HUES6 (cell line): ENCODE measurements around the gene EVC2.

Experiments used
- H3K27ac ChIP-seq: 2 replicates; pipeline ENCODE4 v1.7.0; 2013; ENCODE audit warnings: low read depth, mild to moderate bottlenecking, low read length, inconsistent platforms
- H3K27me3 ChIP-seq: 2 replicates; pipeline ENCODE4 v1.6.1; 2013; ENCODE audit warnings: low read length; ENCODE audit not compliant: control insufficient read depth, insufficient read depth
- H3K36me3 ChIP-seq: 2 replicates; pipeline ENCODE4 v1.6.1; 2013; ENCODE audit warnings: low read length; ENCODE audit not compliant: control insufficient read depth, insufficient read depth
- H3K4me1 ChIP-seq: 2 replicates; pipeline ENCODE4 v1.6.1; 2013; ENCODE audit warnings: low read length; ENCODE audit not compliant: control insufficient read depth, insufficient read depth
- H3K4me3 ChIP-seq: 2 replicates; pipeline ENCODE4 v1.5.1; 2013; ENCODE audit warnings: low read depth, low read length
- H3K9ac ChIP-seq: one replicate; pipeline ENCODE4 v1.6.1; 2013; ENCODE audit warnings: mild to moderate bottlenecking, low read length
- H3K9me3 ChIP-seq: 2 replicates; pipeline ENCODE4 v1.6.1; 2013; ENCODE audit warnings: low read depth, low read length; ENCODE audit not compliant: control insufficient read depth, insufficient read depth

The EVC2 gene

GRCh38 chr4:5640096-5640495 lies 68.3 kb downstream of the EVC2 start:
- no peaks in the 10 kb centered on the region for H3K9me3 ChIP-seq
- peaks cover 5% of the 10 kb centered on the region for H3K4me1 ChIP-seq
- H3K9ac ChIP-seq, result no peak overlapping the region
- peaks cover 12% of the 10 kb centered on the region for H3K36me3 ChIP-seq
- H3K4me3 ChIP-seq, result no peak overlapping the region
- H3K27ac ChIP-seq, result no peak overlapping the region
- H3K27me3 ChIP-seq, result no peaks in the 10 kb centered on the region

GRCh38 chr4:5639556-5639955 lies 68.8 kb downstream of the EVC2 start:
- Histone ChIP-seq H3K4me1 (peaks cover 5% of the 10 kb centered on the region), H3K36me3 (peaks cover 12% of the 10 kb centered on the region), H3K27me3 (no peaks in the 10 kb centered on the region), H3K9me3 (no peaks in the 10 kb centered on the region), H3K27ac (no peak overlapping the region), H3K9ac (no peak overlapping the region), H3K4me3 (no peak overlapping the region)

- Histone ChIP-seq H3K36me3 (peaks cover 12% of the 10 kb centered on the region), H3K27me3 (no peaks in the 10 kb centered on the region), H3K4me1 (peaks cover 5% of the 10 kb centered on the region), H3K9me3 (no peaks in the 10 kb centered on the region), H3K9ac (no peak overlapping the region), H3K4me3 (no peak overlapping the region), H3K27ac (no peak overlapping the region)
Measured at GRCh38 chr4:5638976-5639375, 69.4 kb downstream of the EVC2 start.

GRCh38 chr4:5638316-5638715 lies 70.0 kb downstream of the EVC2 start:
- Histone ChIP-seq H3K9me3 (no peaks in the 10 kb centered on the region), H3K27ac (no peak overlapping the region), H3K4me3 (no peak overlapping the region), H3K27me3 (no peaks in the 10 kb centered on the region), H3K36me3 (peaks cover 12% of the 10 kb centered on the region), H3K4me1 (peaks cover 5% of the 10 kb centered on the region), H3K9ac (no peak overlapping the region)

DNA sequence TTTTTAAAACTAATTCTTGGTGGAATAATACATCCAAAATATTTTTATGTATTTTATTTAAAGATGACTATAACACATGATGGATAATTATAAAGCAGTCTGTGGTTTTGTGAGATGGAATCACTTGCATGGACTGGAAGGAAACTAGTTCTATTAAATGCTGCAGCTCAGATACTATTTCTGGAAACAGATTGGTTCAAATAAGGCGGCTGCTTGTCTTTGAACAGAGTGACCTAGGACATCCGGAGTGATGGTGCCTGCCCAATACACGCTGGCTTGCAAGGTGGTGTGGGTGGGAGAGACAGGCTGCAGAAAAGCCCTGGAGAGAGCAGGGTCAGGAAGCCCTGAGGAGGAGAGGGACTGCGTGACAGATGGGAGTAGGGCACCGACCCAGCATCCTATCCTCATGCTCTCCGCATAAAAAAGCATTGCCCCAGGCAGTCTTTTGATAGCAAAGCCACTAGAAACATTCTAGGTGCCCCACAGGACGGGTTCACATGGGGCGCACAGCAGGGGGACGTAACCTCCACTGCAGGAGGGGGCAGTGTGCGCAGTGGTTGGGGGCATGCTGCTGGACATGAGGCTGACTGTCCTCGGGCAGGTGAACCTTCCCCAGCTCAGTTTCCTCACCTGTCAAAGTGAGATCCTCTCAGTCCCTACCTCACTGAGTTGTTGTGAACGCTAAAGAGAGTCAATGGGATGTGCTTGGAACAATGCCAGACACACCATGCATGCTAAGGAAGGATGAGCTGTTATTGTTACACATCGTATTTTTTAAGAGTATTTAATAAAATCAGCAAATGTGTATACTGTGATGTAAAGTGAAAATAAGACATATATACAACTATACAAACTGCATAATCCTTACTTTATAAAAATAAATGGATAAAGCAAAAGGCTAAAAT lies 71.3 kb downstream of the EVC2 start:
- Histone ChIP-seq H3K9me3 (no peaks in the 10 kb centered on the region), H3K36me3 (peaks cover 13% of the 10 kb centered on the region), H3K9ac (no peak overlapping the region), H3K27ac (no peak overlapping the region), H3K4me3 (no peak overlapping the region), H3K4me1 (peaks cover 13% of the 10 kb centered on the region), H3K27me3 (no peaks in the 10 kb centered on the region)

- Histone ChIP-seq H3K36me3 (peaks cover 21% of the 10 kb centered on the region), H3K4me1 (peaks cover 14% of the 10 kb centered on the region), H3K9ac (no peak overlapping the region), H3K9me3 (no peaks in the 10 kb centered on the region), H3K27me3 (no peaks in the 10 kb centered on the region), H3K27ac (no peak overlapping the region), H3K4me3 (no peak overlapping the region)
Measured at GRCh38 chr4:5635826-5636195, 72.5 kb downstream of the EVC2 start.

DNA sequence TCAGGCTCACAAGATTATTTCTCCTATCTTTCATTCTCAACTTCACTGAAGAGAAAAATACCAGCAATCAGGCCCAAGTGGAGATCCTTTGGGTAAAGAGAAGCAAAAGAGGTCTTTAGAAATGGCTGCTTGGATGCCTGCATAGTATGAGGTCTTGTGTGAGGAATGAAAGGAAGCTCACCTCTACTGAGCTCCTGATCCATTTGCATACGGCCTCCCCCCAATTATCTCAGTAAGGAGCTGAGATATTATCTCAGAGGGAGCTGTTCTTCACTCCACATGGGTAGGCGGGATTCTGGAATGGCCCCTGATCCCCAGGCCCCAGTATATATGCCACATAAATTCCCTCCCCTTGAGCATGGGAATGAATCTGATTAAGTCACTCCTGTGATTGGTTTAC lies 75.8 kb downstream of the EVC2 start:
- no peak overlapping the region for H3K27ac ChIP-seq
- no peak overlapping the region for H3K9ac ChIP-seq
- no peaks in the 10 kb centered on the region for H3K27me3 ChIP-seq
- peaks cover 14% of the 10 kb centered on the region for H3K4me1 ChIP-seq
- H3K36me3 ChIP-seq, result peaks cover 21% of the 10 kb centered on the region
- H3K4me3 ChIP-seq, result no peak overlapping the region
- no peaks in the 10 kb centered on the region for H3K9me3 ChIP-seq

- H3K9me3 ChIP-seq, result no peaks in the 10 kb centered on the region
- no peak overlapping the region for H3K27ac ChIP-seq
- H3K27me3 ChIP-seq, result no peaks in the 10 kb centered on the region
- no peak overlapping the region for H3K4me3 ChIP-seq
- H3K4me1 ChIP-seq, result peaks cover 12% of the 10 kb centered on the region
- peaks cover 21% of the 10 kb centered on the region for H3K36me3 ChIP-seq
- H3K9ac ChIP-seq, result no peak overlapping the region
Measured at GRCh38 chr4:5632066-5632440, 76.3 kb downstream of the EVC2 start.

GRCh38 chr4:5631352-5632065 lies 76.8 kb downstream of the EVC2 start:
- Histone ChIP-seq H3K9me3 (no peaks in the 10 kb centered on the region), H3K9ac (no peak overlapping the region), H3K4me3 (no peak overlapping the region), H3K27ac (no peak overlapping the region), H3K36me3 (peaks cover 21% of the 10 kb centered on the region), H3K4me1 (peaks cover 9% of the 10 kb centered on the region; the same call in 1 of the 2 replicates), H3K27me3 (no peaks in the 10 kb centered on the region)

DNA sequence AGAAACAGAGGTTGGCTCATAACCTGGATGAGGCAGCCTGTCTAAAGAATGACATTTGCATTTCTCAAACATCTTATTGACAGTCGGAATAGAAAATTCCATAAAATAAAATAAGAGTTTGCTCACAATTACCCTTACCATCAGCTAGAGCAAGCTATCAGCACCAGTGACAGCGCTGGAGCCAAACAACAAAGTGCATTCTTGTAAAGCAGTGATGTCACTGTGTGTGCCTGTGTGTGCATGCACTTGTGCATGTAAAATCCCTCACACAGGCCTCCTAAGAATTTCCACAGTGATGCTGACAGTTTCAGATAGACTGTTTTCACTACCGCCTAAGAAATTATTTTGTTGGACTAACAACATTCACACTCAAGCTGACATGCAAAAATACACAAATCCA lies 77.6 kb downstream of the EVC2 start:
- H3K27ac ChIP-seq, result no peak overlapping the region
- no peak overlapping the region for H3K9ac ChIP-seq
- H3K36me3 ChIP-seq, result peaks cover 25% of the 10 kb centered on the region
- no peaks in the 10 kb centered on the region for H3K27me3 ChIP-seq
- H3K4me3 ChIP-seq, result no peak overlapping the region
- no peaks in the 10 kb centered on the region for H3K9me3 ChIP-seq
- peaks cover 9% of the 10 kb centered on the region; the same call in 1 of the 2 replicates for H3K4me1 ChIP-seq

- no peak overlapping the region for H3K9ac ChIP-seq
- H3K36me3 ChIP-seq, result peaks cover 37% of the 10 kb centered on the region
- H3K4me1 ChIP-seq, result peaks cover 9% of the 10 kb centered on the region; the same call in 1 of the 2 replicates
- H3K27ac ChIP-seq, result no peak overlapping the region
- H3K4me3 ChIP-seq, result no peak overlapping the region
- no peaks in the 10 kb centered on the region for H3K27me3 ChIP-seq
- H3K9me3 ChIP-seq, result no peaks in the 10 kb centered on the region
Measured at GRCh38 chr4:5629542-5629941, 78.8 kb downstream of the EVC2 start.
